WTC11 (cell line): ENCODE measurements around the gene C17orf58. TPM values are rescaled to one million over a fixed set of nuclear protein-coding genes. Genes with fewer than 3 reads are reported as not detected.

Experiments
- EMX1 ChIP-seq: fragments of 250-450 bp; sonication (Bioruptor Pico); IDR thresholded peaks from 2 replicates; pipeline ENCODE4 v1.8.0; 2021; ENCODE audit warnings: mild to moderate bottlenecking
- JAZF1 ChIP-seq: fragments of 250-450 bp; sonication (Bioruptor Pico); IDR thresholded peaks from 2 replicates; pipeline ENCODE4 v1.9.0; 2021; ENCODE audit warnings: moderate library complexity, mild to moderate bottlenecking, inconsistent platforms
- KAT7 ChIP-seq: sonication (generic); formaldehyde crosslinking; IDR thresholded peaks from 2 replicates; pipeline ENCODE4 v1.8.1; 2023; ENCODE audit warnings: missing genetic modification reagents, mild to moderate bottlenecking, borderline replicate concordance
- NR3C1 ChIP-seq: sonication (generic); formaldehyde crosslinking; conservative IDR thresholded peaks from 2 replicates; pipeline ENCODE4 v1.8.1; 2023; ENCODE audit warnings: low read depth, mild to moderate bottlenecking, missing genetic modification reagents
- OVOL2 ChIP-seq: fragments of 250-450 bp; sonication (Bioruptor Pico); IDR thresholded peaks from 2 replicates; pipeline ENCODE4 v1.9.0; 2021; ENCODE audit warnings: mild to moderate bottlenecking, borderline replicate concordance
- ZNF219 ChIP-seq: sonication (generic); formaldehyde crosslinking; IDR thresholded peaks from 2 replicates; pipeline ENCODE4 v1.8.0; 2023; ENCODE audit warnings: missing genetic modification reagents, mild to moderate bottlenecking, borderline replicate concordance
- ZNF416 ChIP-seq: fragments of 250-450 bp; sonication (Bioruptor Pico); IDR thresholded peaks from 2 replicates; pipeline ENCODE4 v1.9.0; 2021; ENCODE audit warnings: mild to moderate bottlenecking, inconsistent platforms
- total RNA-seq: library from RNA; stranded (reverse); gene quantifications from 3 replicates; pipeline ENCODE4 v1.2.3, GENCODE V29; 2021
- TF ChIP-seq, protein P1 (sequence below): fragments of 250-450 bp; sonication (Bioruptor Pico); conservative IDR thresholded peaks from 2 replicates; pipeline ENCODE4 v1.9.0; 2021; ENCODE audit warnings: mild to moderate bottlenecking
- TF ChIP-seq, protein P2 (sequence below): sonication (generic); formaldehyde crosslinking; IDR thresholded peaks from 2 replicates; pipeline ENCODE4 v1.8.0; 2023; ENCODE audit warnings: missing genetic modification reagents
- TF ChIP-seq, protein P3 (sequence below): sonication (generic); formaldehyde crosslinking; IDR thresholded peaks from 2 replicates; pipeline ENCODE4 v1.8.0; 2022; ENCODE audit warnings: missing genetic modification reagents
- TF ChIP-seq, protein P4 (sequence below): sonication (generic); formaldehyde crosslinking; IDR thresholded peaks from 2 replicates; pipeline ENCODE4 v1.8.0; 2022; ENCODE audit warnings: mild to moderate bottlenecking, missing genetic modification reagents
- TF ChIP-seq, protein P5 (sequence below): fragments of 250-450 bp; sonication (Bioruptor Pico); IDR thresholded peaks from 2 replicates; pipeline ENCODE4 v1.9.0; 2021; ENCODE audit warnings: mild to moderate bottlenecking, borderline replicate concordance
- TF ChIP-seq, protein P6 (sequence below): sonication (generic); formaldehyde crosslinking; IDR thresholded peaks from 2 replicates; pipeline ENCODE4 v1.8.0; 2022; ENCODE audit warnings: mild to moderate bottlenecking, missing genetic modification reagents
- TF ChIP-seq, protein P7 (sequence below): sonication (generic); formaldehyde crosslinking; IDR thresholded peaks from 2 replicates; pipeline ENCODE4 v1.8.0; 2022; ENCODE audit warnings: mild to moderate bottlenecking, missing genetic modification reagents
- TF ChIP-seq, protein P8 (sequence below): fragments of 250-450 bp; sonication (Bioruptor Pico); IDR thresholded peaks from 2 replicates; pipeline ENCODE4 v1.9.0; 2021; ENCODE audit warnings: moderate library complexity, mild to moderate bottlenecking, inconsistent platforms, borderline replicate concordance
- TF ChIP-seq, protein P9 (sequence below): sonication (generic); formaldehyde crosslinking; IDR thresholded peaks from 2 replicates; pipeline ENCODE4 v1.8.1; 2023; ENCODE audit warnings: mild to moderate bottlenecking, missing genetic modification reagents
- TF ChIP-seq, protein P10 (sequence below): sonication (generic); formaldehyde crosslinking; IDR thresholded peaks from 2 replicates; pipeline ENCODE4 v1.8.0; 2022; ENCODE audit warnings: mild to moderate bottlenecking, missing genetic modification reagents

C17orf58 gene
- total RNA-seq, 1 experiment from 2014 or later: 28.2 TPM

DNA sequence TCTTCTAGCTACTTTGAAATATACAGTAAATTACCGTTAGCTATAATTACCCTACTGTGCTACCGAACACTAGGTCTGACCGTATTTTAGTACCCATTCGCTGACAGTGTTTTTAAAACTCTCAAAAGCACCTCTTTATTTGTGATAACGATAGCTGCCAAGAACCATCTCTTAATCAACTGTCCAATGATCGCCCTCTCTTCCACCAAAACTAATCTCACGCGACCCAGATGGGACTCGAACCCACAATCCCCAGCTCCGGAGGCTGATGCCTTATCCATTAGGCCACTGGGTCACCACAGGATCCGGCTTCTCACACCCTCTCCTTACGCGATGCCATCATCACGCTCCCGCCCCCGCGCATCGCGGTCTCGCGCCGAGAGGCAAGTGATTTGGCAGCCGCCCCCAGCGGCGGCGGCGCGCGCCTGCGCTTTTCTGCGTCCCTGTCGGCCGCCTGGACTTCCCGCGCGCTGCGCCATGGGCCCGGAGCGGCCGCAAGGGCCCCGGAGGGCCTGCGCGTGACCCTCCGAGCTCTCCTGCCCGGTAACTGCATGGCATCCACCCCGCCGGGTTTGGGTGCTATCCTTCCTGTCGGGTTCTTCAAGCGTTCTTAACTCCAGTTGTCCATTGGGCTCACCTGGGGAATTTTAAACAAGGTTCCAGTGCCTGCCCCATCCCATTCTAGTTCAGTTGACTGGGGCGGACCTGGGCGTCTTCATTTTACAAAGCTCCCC is 23.6 kb upstream of the C17orf58 start (continued):
- TF ChIP-seq, protein P1, sequence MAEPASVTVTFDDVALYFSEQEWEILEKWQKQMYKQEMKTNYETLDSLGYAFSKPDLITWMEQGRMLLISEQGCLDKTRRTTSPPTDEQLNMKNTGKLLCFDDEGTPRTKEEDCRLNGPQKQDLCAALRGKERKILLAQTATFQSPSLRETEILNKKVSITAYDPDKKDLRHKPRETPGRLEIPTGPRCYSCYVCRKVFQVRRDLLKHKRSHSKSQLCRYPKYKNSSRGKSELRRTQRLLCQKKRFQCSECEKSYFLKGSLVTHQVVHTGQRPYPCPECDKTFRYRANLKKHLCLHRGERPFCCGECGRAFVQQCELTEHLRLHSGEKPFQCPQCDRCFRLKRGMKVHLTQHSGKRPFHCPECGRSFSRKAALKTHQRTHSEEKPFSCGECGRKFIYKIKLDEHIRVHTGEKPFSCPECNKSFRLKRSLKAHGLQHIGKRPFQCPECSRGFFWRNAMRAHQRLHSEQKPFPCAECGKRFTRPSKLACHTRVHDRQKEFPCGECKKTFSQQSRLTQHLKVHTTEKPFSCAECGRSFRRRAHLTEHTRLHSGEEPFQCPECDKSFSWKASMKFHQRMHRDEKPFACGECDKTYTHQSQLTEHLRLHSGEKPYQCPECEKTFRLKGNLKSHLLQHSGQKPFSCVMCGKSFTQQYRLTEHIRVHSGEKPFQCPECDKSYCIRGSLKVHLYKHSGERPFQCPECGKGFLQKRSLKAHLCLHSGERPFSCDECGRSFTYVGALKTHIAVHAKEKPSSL (CRISPR knock-in tag): no peak
- TF ChIP-seq KAT7 (CRISPR knock-in tag) (no peak), ZNF416 (CRISPR knock-in tag) (0 out of 2 replicates have a peak, but pooled peaks have one; percentile 7), JAZF1 (CRISPR knock-in tag) (0 out of 2 replicates have a peak, but pooled peaks have one; percentile 25), EMX1 (CRISPR knock-in tag) (no peak), OVOL2 (no peak), NR3C1 (CRISPR knock-in tag) (0 out of 2 replicates have a peak, but pooled peaks have one; percentile 32), ZNF219 (CRISPR knock-in tag) (no peak)
- TF ChIP-seq, protein P2, sequence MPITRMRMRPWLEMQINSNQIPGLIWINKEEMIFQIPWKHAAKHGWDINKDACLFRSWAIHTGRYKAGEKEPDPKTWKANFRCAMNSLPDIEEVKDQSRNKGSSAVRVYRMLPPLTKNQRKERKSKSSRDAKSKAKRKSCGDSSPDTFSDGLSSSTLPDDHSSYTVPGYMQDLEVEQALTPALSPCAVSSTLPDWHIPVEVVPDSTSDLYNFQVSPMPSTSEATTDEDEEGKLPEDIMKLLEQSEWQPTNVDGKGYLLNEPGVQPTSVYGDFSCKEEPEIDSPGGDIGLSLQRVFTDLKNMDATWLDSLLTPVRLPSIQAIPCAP (CRISPR knock-in tag): 0 out of 2 replicates have a peak, but pooled peaks have one; percentile 59
- TF ChIP-seq, protein P3, sequence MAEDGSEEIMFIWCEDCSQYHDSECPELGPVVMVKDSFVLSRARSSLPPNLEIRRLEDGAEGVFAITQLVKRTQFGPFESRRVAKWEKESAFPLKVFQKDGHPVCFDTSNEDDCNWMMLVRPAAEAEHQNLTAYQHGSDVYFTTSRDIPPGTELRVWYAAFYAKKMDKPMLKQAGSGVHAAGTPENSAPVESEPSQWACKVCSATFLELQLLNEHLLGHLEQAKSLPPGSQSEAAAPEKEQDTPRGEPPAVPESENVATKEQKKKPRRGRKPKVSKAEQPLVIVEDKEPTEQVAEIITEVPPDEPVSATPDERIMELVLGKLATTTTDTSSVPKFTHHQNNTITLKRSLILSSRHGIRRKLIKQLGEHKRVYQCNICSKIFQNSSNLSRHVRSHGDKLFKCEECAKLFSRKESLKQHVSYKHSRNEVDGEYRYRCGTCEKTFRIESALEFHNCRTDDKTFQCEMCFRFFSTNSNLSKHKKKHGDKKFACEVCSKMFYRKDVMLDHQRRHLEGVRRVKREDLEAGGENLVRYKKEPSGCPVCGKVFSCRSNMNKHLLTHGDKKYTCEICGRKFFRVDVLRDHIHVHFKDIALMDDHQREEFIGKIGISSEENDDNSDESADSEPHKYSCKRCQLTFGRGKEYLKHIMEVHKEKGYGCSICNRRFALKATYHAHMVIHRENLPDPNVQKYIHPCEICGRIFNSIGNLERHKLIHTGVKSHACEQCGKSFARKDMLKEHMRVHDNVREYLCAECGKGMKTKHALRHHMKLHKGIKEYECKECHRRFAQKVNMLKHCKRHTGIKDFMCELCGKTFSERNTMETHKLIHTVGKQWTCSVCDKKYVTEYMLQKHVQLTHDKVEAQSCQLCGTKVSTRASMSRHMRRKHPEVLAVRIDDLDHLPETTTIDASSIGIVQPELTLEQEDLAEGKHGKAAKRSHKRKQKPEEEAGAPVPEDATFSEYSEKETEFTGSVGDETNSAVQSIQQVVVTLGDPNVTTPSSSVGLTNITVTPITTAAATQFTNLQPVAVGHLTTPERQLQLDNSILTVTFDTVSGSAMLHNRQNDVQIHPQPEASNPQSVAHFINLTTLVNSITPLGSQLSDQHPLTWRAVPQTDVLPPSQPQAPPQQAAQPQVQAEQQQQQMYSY: no peak
- TF ChIP-seq, protein P4, sequence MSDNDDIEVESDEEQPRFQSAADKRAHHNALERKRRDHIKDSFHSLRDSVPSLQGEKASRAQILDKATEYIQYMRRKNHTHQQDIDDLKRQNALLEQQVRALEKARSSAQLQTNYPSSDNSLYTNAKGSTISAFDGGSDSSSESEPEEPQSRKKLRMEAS: peak; percentile 86
- TF ChIP-seq, protein P5, sequence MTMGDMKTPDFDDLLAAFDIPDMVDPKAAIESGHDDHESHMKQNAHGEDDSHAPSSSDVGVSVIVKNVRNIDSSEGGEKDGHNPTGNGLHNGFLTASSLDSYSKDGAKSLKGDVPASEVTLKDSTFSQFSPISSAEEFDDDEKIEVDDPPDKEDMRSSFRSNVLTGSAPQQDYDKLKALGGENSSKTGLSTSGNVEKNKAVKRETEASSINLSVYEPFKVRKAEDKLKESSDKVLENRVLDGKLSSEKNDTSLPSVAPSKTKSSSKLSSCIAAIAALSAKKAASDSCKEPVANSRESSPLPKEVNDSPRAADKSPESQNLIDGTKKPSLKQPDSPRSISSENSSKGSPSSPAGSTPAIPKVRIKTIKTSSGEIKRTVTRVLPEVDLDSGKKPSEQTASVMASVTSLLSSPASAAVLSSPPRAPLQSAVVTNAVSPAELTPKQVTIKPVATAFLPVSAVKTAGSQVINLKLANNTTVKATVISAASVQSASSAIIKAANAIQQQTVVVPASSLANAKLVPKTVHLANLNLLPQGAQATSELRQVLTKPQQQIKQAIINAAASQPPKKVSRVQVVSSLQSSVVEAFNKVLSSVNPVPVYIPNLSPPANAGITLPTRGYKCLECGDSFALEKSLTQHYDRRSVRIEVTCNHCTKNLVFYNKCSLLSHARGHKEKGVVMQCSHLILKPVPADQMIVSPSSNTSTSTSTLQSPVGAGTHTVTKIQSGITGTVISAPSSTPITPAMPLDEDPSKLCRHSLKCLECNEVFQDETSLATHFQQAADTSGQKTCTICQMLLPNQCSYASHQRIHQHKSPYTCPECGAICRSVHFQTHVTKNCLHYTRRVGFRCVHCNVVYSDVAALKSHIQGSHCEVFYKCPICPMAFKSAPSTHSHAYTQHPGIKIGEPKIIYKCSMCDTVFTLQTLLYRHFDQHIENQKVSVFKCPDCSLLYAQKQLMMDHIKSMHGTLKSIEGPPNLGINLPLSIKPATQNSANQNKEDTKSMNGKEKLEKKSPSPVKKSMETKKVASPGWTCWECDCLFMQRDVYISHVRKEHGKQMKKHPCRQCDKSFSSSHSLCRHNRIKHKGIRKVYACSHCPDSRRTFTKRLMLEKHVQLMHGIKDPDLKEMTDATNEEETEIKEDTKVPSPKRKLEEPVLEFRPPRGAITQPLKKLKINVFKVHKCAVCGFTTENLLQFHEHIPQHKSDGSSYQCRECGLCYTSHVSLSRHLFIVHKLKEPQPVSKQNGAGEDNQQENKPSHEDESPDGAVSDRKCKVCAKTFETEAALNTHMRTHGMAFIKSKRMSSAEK (CRISPR knock-in tag): no peak
- TF ChIP-seq, protein P6, sequence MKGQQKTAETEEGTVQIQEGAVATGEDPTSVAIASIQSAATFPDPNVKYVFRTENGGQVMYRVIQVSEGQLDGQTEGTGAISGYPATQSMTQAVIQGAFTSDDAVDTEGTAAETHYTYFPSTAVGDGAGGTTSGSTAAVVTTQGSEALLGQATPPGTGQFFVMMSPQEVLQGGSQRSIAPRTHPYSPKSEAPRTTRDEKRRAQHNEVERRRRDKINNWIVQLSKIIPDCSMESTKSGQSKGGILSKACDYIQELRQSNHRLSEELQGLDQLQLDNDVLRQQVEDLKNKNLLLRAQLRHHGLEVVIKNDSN (CRISPR knock-in tag): no peak
- TF ChIP-seq, protein P7, sequence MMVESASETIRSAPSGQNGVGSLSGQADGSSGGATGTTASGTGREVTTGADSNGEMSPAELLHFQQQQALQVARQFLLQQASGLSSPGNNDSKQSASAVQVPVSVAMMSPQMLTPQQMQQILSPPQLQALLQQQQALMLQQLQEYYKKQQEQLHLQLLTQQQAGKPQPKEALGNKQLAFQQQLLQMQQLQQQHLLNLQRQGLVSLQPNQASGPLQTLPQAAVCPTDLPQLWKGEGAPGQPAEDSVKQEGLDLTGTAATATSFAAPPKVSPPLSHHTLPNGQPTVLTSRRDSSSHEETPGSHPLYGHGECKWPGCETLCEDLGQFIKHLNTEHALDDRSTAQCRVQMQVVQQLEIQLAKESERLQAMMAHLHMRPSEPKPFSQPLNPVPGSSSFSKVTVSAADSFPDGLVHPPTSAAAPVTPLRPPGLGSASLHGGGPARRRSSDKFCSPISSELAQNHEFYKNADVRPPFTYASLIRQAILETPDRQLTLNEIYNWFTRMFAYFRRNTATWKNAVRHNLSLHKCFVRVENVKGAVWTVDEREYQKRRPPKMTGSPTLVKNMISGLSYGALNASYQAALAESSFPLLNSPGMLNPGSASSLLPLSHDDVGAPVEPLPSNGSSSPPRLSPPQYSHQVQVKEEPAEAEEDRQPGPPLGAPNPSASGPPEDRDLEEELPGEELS (CRISPR knock-in tag): peak; percentile 79
- TF ChIP-seq, protein P8, sequence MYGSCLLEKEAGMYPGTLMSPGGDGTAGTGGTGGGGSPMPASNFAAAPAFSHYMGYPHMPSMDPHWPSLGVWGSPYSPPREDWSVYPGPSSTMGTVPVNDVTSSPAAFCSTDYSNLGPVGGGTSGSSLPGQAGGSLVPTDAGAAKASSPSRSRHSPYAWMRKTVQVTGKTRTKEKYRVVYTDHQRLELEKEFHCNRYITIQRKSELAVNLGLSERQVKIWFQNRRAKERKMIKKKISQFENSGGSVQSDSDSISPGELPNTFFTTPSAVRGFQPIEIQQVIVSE (CRISPR knock-in tag): no peak
- TF ChIP-seq, protein P9, sequence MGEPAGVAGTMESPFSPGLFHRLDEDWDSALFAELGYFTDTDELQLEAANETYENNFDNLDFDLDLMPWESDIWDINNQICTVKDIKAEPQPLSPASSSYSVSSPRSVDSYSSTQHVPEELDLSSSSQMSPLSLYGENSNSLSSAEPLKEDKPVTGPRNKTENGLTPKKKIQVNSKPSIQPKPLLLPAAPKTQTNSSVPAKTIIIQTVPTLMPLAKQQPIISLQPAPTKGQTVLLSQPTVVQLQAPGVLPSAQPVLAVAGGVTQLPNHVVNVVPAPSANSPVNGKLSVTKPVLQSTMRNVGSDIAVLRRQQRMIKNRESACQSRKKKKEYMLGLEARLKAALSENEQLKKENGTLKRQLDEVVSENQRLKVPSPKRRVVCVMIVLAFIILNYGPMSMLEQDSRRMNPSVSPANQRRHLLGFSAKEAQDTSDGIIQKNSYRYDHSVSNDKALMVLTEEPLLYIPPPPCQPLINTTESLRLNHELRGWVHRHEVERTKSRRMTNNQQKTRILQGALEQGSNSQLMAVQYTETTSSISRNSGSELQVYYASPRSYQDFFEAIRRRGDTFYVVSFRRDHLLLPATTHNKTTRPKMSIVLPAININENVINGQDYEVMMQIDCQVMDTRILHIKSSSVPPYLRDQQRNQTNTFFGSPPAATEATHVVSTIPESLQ (CRISPR knock-in tag): no peak
- TF ChIP-seq, protein P10, sequence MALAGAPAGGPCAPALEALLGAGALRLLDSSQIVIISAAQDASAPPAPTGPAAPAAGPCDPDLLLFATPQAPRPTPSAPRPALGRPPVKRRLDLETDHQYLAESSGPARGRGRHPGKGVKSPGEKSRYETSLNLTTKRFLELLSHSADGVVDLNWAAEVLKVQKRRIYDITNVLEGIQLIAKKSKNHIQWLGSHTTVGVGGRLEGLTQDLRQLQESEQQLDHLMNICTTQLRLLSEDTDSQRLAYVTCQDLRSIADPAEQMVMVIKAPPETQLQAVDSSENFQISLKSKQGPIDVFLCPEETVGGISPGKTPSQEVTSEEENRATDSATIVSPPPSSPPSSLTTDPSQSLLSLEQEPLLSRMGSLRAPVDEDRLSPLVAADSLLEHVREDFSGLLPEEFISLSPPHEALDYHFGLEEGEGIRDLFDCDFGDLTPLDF (CRISPR knock-in tag): 0 out of 2 replicates have a peak, but pooled peaks have one; percentile 39
